NCI-H460 (cell line): ENCODE results near the gene DDX39B. TPM values are rescaled to one million over a fixed set of nuclear protein-coding genes. Genes with fewer than 3 reads are reported as not detected.
"Not testable (repeated sequence)": the region's sequence is repeated elsewhere in the genome, so short reads cannot be mapped to it uniquely, and the experiment has no call there.

Experiments used
- DNase-seq: peaks from one replicate; pipeline ENCODE4 v3.0.0-alpha.2; 2016; ENCODE audit warnings: low read depth; ENCODE audit errors: extremely low read depth
- total RNA-seq: library from RNA; depleted of rRNA; stranded (reverse); fragments of >200 nt; shearing (Covaris generic); gene quantifications from 2 replicates; pipeline ENCODE4 v1.2.3, GENCODE V29; 2014

Gene DDX39B
- total RNA-seq, 1 experiment from 2014 or later, result 488 TPM

- DNase-seq, result no peak
These were observed 12.3 kb downstream of the DDX39B start for GRCh38 chr6:31529329-31530150.

- no peak for DNase-seq
These were observed 12.9 kb downstream of the DDX39B start, which contains the start of gene MCCD1 for GRCh38 chr6:31528821-31529328. MCCD1 (plus strand) TSS chr6:31528962; CDS start chr6:31529015, 53 bp downstream.

- DNase-seq, result no peak
These were observed 13.5 kb downstream of the DDX39B start for GRCh38 chr6:31528307-31528777.

GRCh38 chr6:31525932-31526591 lies 15.7 kb downstream of the DDX39B start:
- DNase-seq, result no peak

GRCh38 chr6:31525553-31525931 lies 16.3 kb downstream of the DDX39B start:
- no peak for DNase-seq

GRCh38 chr6:31521835-31522234 lies 20.0 kb downstream of the DDX39B start:
- DNase-seq, result no peak

- no peak for DNase-seq
These were observed 28.2 kb downstream of the DDX39B start for GRCh38 chr6:31513456-31514165.

- no peak for DNase-seq
These were observed 31.8 kb downstream of the DDX39B start for GRCh38 chr6:31510007-31510406.

- DNase-seq, result not testable (repeated sequence)
These were observed 32.8 kb downstream of the DDX39B start for GRCh38 chr6:31509036-31509435.

GRCh38 chr6:31502586-31502985 lies 39.2 kb downstream of the DDX39B start:
- no peak for DNase-seq

GRCh38 chr6:31499648-31500047 lies 42.2 kb downstream of the DDX39B start:
- DNase-seq, result not testable (repeated sequence)

GRCh38 chr6:31498748-31499147 lies 43.1 kb downstream of the DDX39B start:
- DNase-seq, result no peak

GRCh38 chr6:31497531-31498476 lies 44.0 kb downstream of the DDX39B start, which contains the start of gene MICB:
MICB (plus strand) TSS chr6:31498145; CDS start chr6:31498194, 49 bp downstream.
- DNase-seq, result peak; percentile 23

GRCh38 chr6:31496826-31497225 lies 45.0 kb downstream of the DDX39B start:
- not testable (repeated sequence) for DNase-seq

GRCh38 chr6:31495580-31495979 lies 46.2 kb downstream of the DDX39B start:
- no peak for DNase-seq

GRCh38 chr6:31493875-31494694 lies 47.7 kb downstream of the DDX39B start:
- DNase-seq, result peak; percentile 63

GRCh38 chr6:31493550-31493874 lies 48.3 kb downstream of the DDX39B start:
- not testable (repeated sequence) for DNase-seq

- no peak for DNase-seq
These were observed 51.5 kb downstream of the DDX39B start for GRCh38 chr6:31490115-31490873.
